Stomach smooth muscle (tissue), 2 donors: Measurements from ENCODE around the gene BRD1.

Experiments used
- H3K27ac ChIP-seq: one replicate; pipeline ENCODE4 v1.7.0; 2013; ENCODE audit warnings: mild to moderate bottlenecking, low read length, inconsistent platforms
- H3K27me3 ChIP-seq, 2 donors: one replicate each; pipeline ENCODE4 v1.7.0; 2013; ENCODE audit warnings: low read length in 2 of 2; ENCODE audit not compliant: insufficient read depth in 2 of 2, control insufficient read depth in 1 of 2
- H3K36me3 ChIP-seq, 2 donors: one replicate each; pipeline ENCODE4 v1.7.0; 2013; ENCODE audit warnings: low read length in 2 of 2; ENCODE audit not compliant: control insufficient read depth in 2 of 2, insufficient read depth in 2 of 2
- H3K4me1 ChIP-seq: one replicate; pipeline ENCODE4 v1.7.0; 2013; ENCODE audit warnings: low read length; ENCODE audit not compliant: control insufficient read depth, insufficient read depth
- H3K4me3 ChIP-seq, 2 donors: one replicate each; pipeline ENCODE4 v1.7.0; 2013; ENCODE audit warnings: low read length in 2 of 2
- H3K9ac ChIP-seq, 2 donors: one replicate each; pipeline ENCODE4 v1.7.0; 2013; ENCODE audit warnings: low read length in 2 of 2, mild to moderate bottlenecking in 1 of 2
- H3K9me3 ChIP-seq, 2 donors: one replicate each; pipeline ENCODE4 v1.7.0; 2013; ENCODE audit warnings: low read length in 2 of 2; ENCODE audit not compliant: control insufficient read depth in 2 of 2
- donor health status: healthy.
- donor health status: Pancreatic carcinoma.

The BRD1 gene

GRCh38 chr22:49724893-49725489 lies 102.7 kb downstream of the BRD1 start:
- Histone ChIP-seq H3K27ac (no peak overlapping the region), H3K9me3 (no peaks in the 10 kb centered on the region), H3K36me3 (no peaks in the 10 kb centered on the region), H3K4me1 (peaks cover 4% of the 10 kb centered on the region), H3K9ac (no peak overlapping the region), H3K27me3 (peaks cover 27 to 29% of the 10 kb centered on the region in 2 donors), H3K4me3 (no peak overlapping the region)

- Histone ChIP-seq H3K27ac (no peak overlapping the region), H3K4me3 (no peak overlapping the region), H3K4me1 (peaks cover 4% of the 10 kb centered on the region), H3K9me3 (no peaks in the 10 kb centered on the region), H3K36me3 (no peaks in the 10 kb centered on the region), H3K9ac (no peak overlapping the region), H3K27me3 (peaks cover 27 to 29% of the 10 kb centered on the region in 2 donors)
Observed at GRCh38 chr22:49724030-49724892, 103.4 kb downstream of the BRD1 start.

- no peak overlapping the region for H3K27ac ChIP-seq
- H3K27me3 ChIP-seq, result peaks cover 24 to 29% of the 10 kb centered on the region in 2 donors
- H3K4me1 ChIP-seq, result peaks cover 4% of the 10 kb centered on the region
- no peaks in the 10 kb centered on the region for H3K9me3 ChIP-seq
- H3K36me3 ChIP-seq, result no peaks in the 10 kb centered on the region
- H3K4me3 ChIP-seq, result no peak overlapping the region
- no peak overlapping the region for H3K9ac ChIP-seq
Observed at GRCh38 chr22:49723478-49724029, 104.1 kb downstream of the BRD1 start.
